AG09319 (cell line): ENCODE data around the gene DDX60.
"Not testable (repeated sequence)": the region's sequence is repeated elsewhere in the genome, so short reads cannot be mapped to it uniquely, and the experiment has no call there.

Experiments used
- DNase-seq: peaks from one replicate; pipeline ENCODE4 v3.0.0-alpha.2; 2010; ENCODE audit warnings: low read depth; ENCODE audit errors: extremely low read depth
- CTCF ChIP-seq: IDR thresholded peaks from 2 replicates; pipeline ENCODE4 v1.5.1; 2011; ENCODE audit warnings: low read depth, mild to moderate bottlenecking, inconsistent platforms, low read length, moderate library complexity

DDX60 gene

GRCh38 chr4:168247603-168248002 is 70.9 kb downstream of the DDX60 start:
- TF ChIP-seq CTCF: no peak
- no peak for DNase-seq

GRCh38 chr4:168241953-168242352 is 76.6 kb downstream of the DDX60 start:
- TF ChIP-seq CTCF: no peak
- DNase-seq: no peak

- no peak for TF ChIP-seq CTCF
- no peak for DNase-seq
These were observed 77.7 kb downstream of the DDX60 start for GRCh38 chr4:168240821-168241220.

- no peak for TF ChIP-seq CTCF
- DNase-seq: peak; percentile 27
These were observed 97.3 kb downstream of the DDX60 start for GRCh38 chr4:168221301-168221700.

- no peak for TF ChIP-seq CTCF
- DNase-seq: no peak
These were observed 97.7 kb downstream of the DDX60 start for GRCh38 chr4:168220893-168221292.

- no peak for DNase-seq
- no peak for TF ChIP-seq CTCF
These were observed 99.9 kb downstream of the DDX60 start for GRCh38 chr4:168218645-168219044.

GRCh38 chr4:168213511-168213910 is 105.0 kb downstream of the DDX60 start:
- not testable (repeated sequence) for DNase-seq

GRCh38 chr4:168212656-168213055 is 105.9 kb downstream of the DDX60 start:
- no peak for DNase-seq
- TF ChIP-seq CTCF: no peak
